Cardiac muscle cell (in vitro differentiated cells and primary cell): Measurements from ENCODE around the gene EHMT1. TPM values are rescaled to one million over a fixed set of nuclear protein-coding genes. Genes with fewer than 3 reads are reported as not detected.

Experiments
- DNase-seq, 2 donors: peaks; one replicate each; pipeline versions ENCODE4 v3.0.0 to v3.0.0-alpha.2; 2010 to 2017; ENCODE audit warnings: low read depth in 1 of 2, low spot score in 1 of 2
- H3K27ac ChIP-seq: fragments of 200-600 bp; sonication (generic); 2 replicates; pipeline ENCODE4 v1.5.1; 2016
- H3K27me3 ChIP-seq: fragments of 200-600 bp; sonication (generic); 2 replicates; pipeline ENCODE4 v1.6.0; 2016; ENCODE audit warnings: control low read depth
- H3K36me3 ChIP-seq: fragments of 200-600 bp; sonication (generic); 2 replicates; pipeline ENCODE4 v1.5.1; 2016; ENCODE audit warnings: control low read depth
- H3K4me1 ChIP-seq: fragments of 200-600 bp; sonication (generic); 2 replicates; pipeline ENCODE4 v1.8.1; 2017; ENCODE audit warnings: low read depth, mild to moderate bottlenecking, mixed run types
- H3K4me3 ChIP-seq: fragments of 200-600 bp; sonication (generic); 2 replicates; pipeline ENCODE4 v1.5.1; 2016; ENCODE audit warnings: mild to moderate bottlenecking
- H3K9me3 ChIP-seq: fragments of 200-600 bp; sonication (generic); 2 replicates; pipeline ENCODE4 v1.5.1; 2017; ENCODE audit warnings: low read depth, mild to moderate bottlenecking, control low read depth
- polyA plus RNA-seq: library from polyadenylated mRNA; unstranded; fragments of >200 nt; fragmentation: Nextera tagmentation; extraction: Ambion mirVana; gene quantifications from 2 replicates; pipeline ENCODE4 v1.2.1, GENCODE V29; 2016
- total RNA-seq: library from RNA; depleted of rRNA; stranded (reverse); fragments of >200 nt; gene quantifications from 2 replicates; pipeline ENCODE4 v1.2.3, GENCODE V29; 2016
- TF ChIP-seq, protein P1 (sequence below): IDR thresholded peaks from 2 replicates; pipeline ENCODE4 v1.5.1; 2012; ENCODE audit warnings: low read depth, mild to moderate bottlenecking, low read length

EHMT1 gene
- total and polyA plus RNA-seq, 2 experiments from 2014 or later: 55.5 to 93.8 TPM

DNA sequence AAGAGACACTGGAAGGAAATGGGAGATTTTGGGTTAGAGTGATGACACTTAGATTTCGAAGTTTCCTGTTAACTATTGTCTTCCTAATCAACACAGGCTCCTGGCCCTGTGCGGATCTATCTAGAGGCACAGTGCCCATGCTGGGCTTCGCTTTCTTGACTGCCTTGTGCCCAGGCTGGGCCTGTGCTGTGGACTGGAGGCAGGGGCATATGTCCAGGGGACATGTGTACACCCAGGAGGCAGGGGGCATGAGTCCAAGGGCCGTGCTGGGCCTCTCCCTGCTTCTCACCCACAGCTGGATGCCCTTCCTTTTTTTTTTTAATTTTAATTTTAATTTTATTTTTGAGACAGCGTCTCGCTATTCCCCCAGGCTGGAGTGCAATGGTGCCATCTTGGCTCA lies 37.6 kb downstream of the EHMT1 start:
- no peak for DNase-seq
- Histone ChIP-seq H3K27me3 (no peaks in the 10 kb centered on the region), H3K4me3 (no peak overlapping the region), H3K36me3 (no peaks in the 10 kb centered on the region), H3K9me3 (no peaks in the 10 kb centered on the region), H3K4me1 (no peaks in the 10 kb centered on the region), H3K27ac (no peak overlapping the region)
- TF ChIP-seq, protein P1, sequence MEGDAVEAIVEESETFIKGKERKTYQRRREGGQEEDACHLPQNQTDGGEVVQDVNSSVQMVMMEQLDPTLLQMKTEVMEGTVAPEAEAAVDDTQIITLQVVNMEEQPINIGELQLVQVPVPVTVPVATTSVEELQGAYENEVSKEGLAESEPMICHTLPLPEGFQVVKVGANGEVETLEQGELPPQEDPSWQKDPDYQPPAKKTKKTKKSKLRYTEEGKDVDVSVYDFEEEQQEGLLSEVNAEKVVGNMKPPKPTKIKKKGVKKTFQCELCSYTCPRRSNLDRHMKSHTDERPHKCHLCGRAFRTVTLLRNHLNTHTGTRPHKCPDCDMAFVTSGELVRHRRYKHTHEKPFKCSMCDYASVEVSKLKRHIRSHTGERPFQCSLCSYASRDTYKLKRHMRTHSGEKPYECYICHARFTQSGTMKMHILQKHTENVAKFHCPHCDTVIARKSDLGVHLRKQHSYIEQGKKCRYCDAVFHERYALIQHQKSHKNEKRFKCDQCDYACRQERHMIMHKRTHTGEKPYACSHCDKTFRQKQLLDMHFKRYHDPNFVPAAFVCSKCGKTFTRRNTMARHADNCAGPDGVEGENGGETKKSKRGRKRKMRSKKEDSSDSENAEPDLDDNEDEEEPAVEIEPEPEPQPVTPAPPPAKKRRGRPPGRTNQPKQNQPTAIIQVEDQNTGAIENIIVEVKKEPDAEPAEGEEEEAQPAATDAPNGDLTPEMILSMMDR: no peak

DNA sequence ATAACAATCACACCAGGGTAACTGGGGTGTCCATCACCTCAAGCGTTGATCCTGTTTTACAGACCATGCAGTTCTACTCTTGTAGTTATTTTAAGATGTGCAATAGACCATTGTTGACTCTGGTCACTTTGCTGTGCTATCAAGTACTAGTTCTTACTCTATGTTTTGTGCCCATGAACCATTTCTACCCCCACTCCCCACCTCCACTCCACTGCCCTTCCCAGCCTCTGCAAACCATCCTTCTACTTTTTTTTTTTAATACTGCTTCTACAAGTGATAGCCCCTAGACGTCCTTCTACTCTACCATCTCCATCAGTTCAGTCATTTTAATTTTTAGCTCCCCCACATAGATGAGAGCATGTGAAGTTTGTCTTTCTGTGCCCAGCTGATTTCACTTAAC lies 38.8 kb downstream of the EHMT1 start:
- Histone ChIP-seq H3K4me3 (no peak overlapping the region), H3K4me1 (no peaks in the 10 kb centered on the region), H3K27ac (no peak overlapping the region), H3K27me3 (no peaks in the 10 kb centered on the region), H3K9me3 (no peaks in the 10 kb centered on the region), H3K36me3 (no peaks in the 10 kb centered on the region)
- no peak for DNase-seq
- TF ChIP-seq, protein P1: no peak

DNA sequence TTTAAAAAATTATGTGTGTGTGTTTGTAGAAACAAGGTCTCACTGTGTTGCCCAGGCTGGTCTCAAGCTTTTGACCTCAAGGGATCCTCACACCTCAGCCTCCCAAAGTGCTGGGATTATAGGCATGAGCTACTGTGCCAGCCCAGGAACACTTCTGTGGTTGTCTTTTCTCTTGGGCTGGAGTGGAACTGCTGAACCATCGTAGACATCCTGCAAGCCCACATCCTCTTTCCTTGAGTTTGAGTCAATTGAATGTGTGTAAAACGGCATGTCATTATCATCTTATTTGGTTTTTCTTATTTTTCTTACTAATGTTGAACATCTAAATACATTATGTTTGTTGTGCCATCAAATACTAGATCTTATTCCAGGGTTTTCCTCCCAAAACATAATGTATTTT lies 40.0 kb downstream of the EHMT1 start:
- Histone ChIP-seq H3K27me3 (no peaks in the 10 kb centered on the region), H3K4me3 (no peak overlapping the region)
- DNase-seq: no peak

DNA sequence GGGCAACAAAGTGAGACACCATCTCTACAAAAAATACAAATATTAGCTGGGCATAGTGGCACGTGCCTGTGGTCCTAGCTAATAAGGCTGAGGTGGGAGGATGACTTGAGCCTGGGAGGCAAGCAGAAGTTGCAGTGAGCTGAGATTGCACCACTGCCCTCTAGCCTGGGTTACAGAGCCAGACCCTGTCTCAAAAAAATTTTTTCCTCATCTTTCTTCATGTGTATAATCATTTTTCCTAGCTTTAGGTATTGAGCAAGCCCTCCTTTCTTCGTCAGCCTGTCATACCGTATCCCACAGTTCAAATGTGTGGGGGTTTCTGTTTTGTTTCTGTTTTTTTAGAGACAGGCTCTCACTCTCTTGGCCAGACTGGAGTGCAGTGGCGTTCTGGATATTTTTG lies 41.3 kb downstream of the EHMT1 start:
- Histone ChIP-seq H3K4me1 (peaks cover 4% of the 10 kb centered on the region), H3K27ac (no peak overlapping the region), H3K4me3 (no peak overlapping the region), H3K27me3 (no peaks in the 10 kb centered on the region), H3K9me3 (no peaks in the 10 kb centered on the region), H3K36me3 (no peaks in the 10 kb centered on the region)
- DNase-seq: peak in 1 of 2 donors; percentile 68
- TF ChIP-seq, protein P1: no peak

More for the DNA sequence above, 40.0 kb downstream of the EHMT1 start:
- no peaks in the 10 kb centered on the region for H3K9me3 ChIP-seq
- TF ChIP-seq, protein P1: no peak
- no peaks in the 10 kb centered on the region for H3K36me3 ChIP-seq
- H3K4me1 ChIP-seq: no peaks in the 10 kb centered on the region
- H3K27ac ChIP-seq: no peak overlapping the region

DNA sequence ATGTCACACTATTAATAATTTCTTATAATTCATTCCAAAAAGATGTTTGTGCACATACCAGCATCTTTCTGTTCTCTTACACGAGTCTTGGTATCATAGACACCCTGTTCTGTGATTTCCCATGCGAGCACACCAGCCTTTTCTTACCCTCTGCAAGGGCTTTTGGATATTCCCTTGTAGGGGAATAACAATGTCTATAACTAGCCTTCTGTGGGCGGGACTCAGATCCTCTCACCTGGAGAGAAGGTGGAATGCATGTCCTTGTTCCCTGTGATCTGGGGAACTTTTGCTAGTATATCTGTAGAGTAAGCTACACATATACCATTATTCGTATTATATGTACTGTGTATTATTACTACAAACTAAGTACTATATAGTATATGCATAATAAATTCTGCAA lies 44.8 kb downstream of the EHMT1 start:
- Histone ChIP-seq H3K27me3 (no peaks in the 10 kb centered on the region), H3K9me3 (no peaks in the 10 kb centered on the region), H3K4me3 (no peak overlapping the region), H3K4me1 (peaks cover 20% of the 10 kb centered on the region), H3K27ac (no peak overlapping the region), H3K36me3 (no peaks in the 10 kb centered on the region)
- TF ChIP-seq, protein P1: no peak
- DNase-seq: no peak

DNA sequence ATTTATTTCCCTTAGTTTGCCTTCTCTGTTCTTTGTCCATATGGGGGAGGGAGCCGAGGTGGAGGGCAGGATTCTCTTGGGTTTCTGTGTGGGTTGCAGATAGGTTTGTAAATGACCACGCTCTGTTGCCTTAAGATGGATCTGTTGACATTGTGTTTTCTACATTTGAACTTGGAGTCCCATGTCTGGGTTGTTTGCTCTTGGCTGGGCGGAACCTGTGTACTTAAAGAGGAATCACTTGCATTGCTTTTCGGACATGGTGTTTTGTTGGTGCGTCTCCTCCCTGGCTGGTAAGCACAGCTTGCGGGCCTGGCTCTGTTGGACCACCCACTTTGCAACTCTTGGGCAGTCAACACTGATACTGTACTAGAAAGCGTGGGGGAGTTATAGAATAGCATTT lies 45.9 kb downstream of the EHMT1 start:
- no peak for DNase-seq
- H3K27ac ChIP-seq: no peak overlapping the region
- no peak overlapping the region for H3K4me3 ChIP-seq
- TF ChIP-seq, protein P1: no peak
- H3K9me3 ChIP-seq: no peaks in the 10 kb centered on the region
- H3K27me3 ChIP-seq: no peaks in the 10 kb centered on the region
- H3K4me1 ChIP-seq: peaks cover 20% of the 10 kb centered on the region
- no peaks in the 10 kb centered on the region for H3K36me3 ChIP-seq
